HepG2 (cell line): ENCODE results near the gene DUS2. TPM values are rescaled to one million over a fixed set of nuclear protein-coding genes. Genes with fewer than 3 reads are reported as not detected.

Source experiments
- GFI1 ChIP-seq: sonication (generic); formaldehyde crosslinking; IDR thresholded peaks from 2 replicates; pipeline ENCODE4 v1.5.0; 2020; ENCODE audit warnings: missing genetic modification reagents, mild to moderate bottlenecking, borderline replicate concordance
- GRHL1 ChIP-seq: sonication (generic); formaldehyde crosslinking; conservative IDR thresholded peaks from 2 replicates; pipeline ENCODE4 v1.8.0; 2022; ENCODE audit warnings: missing genetic modification reagents
- HDAC1 ChIP-seq: sonication (generic); formaldehyde crosslinking; IDR thresholded peaks from 2 replicates; pipeline ENCODE4 v1.5.1; 2020; ENCODE audit warnings: mild to moderate bottlenecking, missing genetic modification reagents
- MNT ChIP-seq: fragments of 450-650 bp; IDR thresholded peaks from 2 replicates; pipeline ENCODE4 v1.6.1; 2016
- MXD3 ChIP-seq: IDR thresholded peaks from 2 replicates; pipeline ENCODE4 v1.6.1; 2016; ENCODE audit warnings: mild to moderate bottlenecking, missing biosample characterization, missing genetic modification reagents
- NFKB2 ChIP-seq: sonication (generic); formaldehyde crosslinking; IDR thresholded peaks from 2 replicates; pipeline ENCODE4 v1.4.0; 2020; ENCODE audit warnings: missing genetic modification reagents, borderline replicate concordance
- PHF21A ChIP-seq: sonication (generic); formaldehyde crosslinking; IDR thresholded peaks from 2 replicates; pipeline ENCODE4 v1.5.0; 2020; ENCODE audit warnings: mild to moderate bottlenecking, missing genetic modification reagents
- REPIN1 ChIP-seq: sonication (generic); formaldehyde crosslinking; IDR thresholded peaks from 2 replicates; pipeline ENCODE4 v1.8.0; 2022; ENCODE audit warnings: missing genetic modification reagents, low read depth, mild to moderate bottlenecking, borderline replicate concordance
- RFXANK ChIP-seq: IDR thresholded peaks from 2 replicates; pipeline ENCODE4 v1.6.1; 2016
- SIX4 ChIP-seq: sonication (generic); formaldehyde crosslinking; IDR thresholded peaks from 2 replicates; pipeline ENCODE4 v1.4.0; 2020; ENCODE audit warnings: missing genetic modification reagents
- SP5 ChIP-seq: IDR thresholded peaks from 2 replicates; pipeline ENCODE4 v1.6.1; 2016; ENCODE audit warnings: low read depth, borderline replicate concordance
- ZFYVE20 ChIP-seq: sonication (generic); formaldehyde crosslinking; IDR thresholded peaks from 2 replicates; pipeline ENCODE4 v1.8.0; 2023; ENCODE audit warnings: low read depth, mild to moderate bottlenecking, moderate library complexity, missing genetic modification reagents, borderline replicate concordance
- ZNF224 ChIP-seq: sonication (generic); formaldehyde crosslinking; IDR thresholded peaks from 2 replicates; pipeline ENCODE4 v1.5.0; 2020; ENCODE audit warnings: mild to moderate bottlenecking, missing genetic modification reagents
- ZNF235 ChIP-seq: sonication (generic); formaldehyde crosslinking; IDR thresholded peaks from 2 replicates; pipeline ENCODE4 v1.8.1; 2023; ENCODE audit warnings: mild to moderate bottlenecking, missing genetic modification reagents, borderline replicate concordance
- ZNF563 ChIP-seq: sonication (generic); formaldehyde crosslinking; IDR thresholded peaks from 2 replicates; pipeline ENCODE4 v1.8.0; 2022; ENCODE audit warnings: mild to moderate bottlenecking, moderate library complexity, missing genetic modification reagents
- ZNF589 ChIP-seq: sonication (generic); formaldehyde crosslinking; conservative IDR thresholded peaks from 2 replicates; pipeline ENCODE4 v1.8.0; 2022; ENCODE audit warnings: mild to moderate bottlenecking, moderate library complexity, missing genetic modification reagents
- polyA plus RNA-seq, 8 experiments: library from polyadenylated mRNA; depleted of rRNA in 3 of 8; stranded (reverse) in 7 of 8; unstranded in 1 of 8; fragments of >200 nt; fragmentation: Illumina TruSeq in 4 of 8; extraction: Trizol in 4 of 8; gene quantifications; 2 replicates each; pipeline versions ENCODE4 v1.2.1 to v1.2.3, GENCODE V29; 2011 to 2016; ENCODE audit warnings: low read depth in 4 of 8, missing spikeins in 1 of 8, mixed read lengths in 1 of 8; ENCODE audit not compliant: insufficient read depth in 1 of 8
- total RNA-seq, 5 experiments: library from RNA; depleted of rRNA; stranded (reverse); fragments of >200 nt; fragmentation: Illumina TruSeq; extraction: Trizol; gene quantifications; 2 replicates each; pipeline ENCODE4 v1.2.3, GENCODE V29; 2016; ENCODE audit warnings: low read depth in 1 of 5
- TF ChIP-seq, protein P1 (sequence below): sonication (generic); formaldehyde crosslinking; IDR thresholded peaks from 2 replicates; pipeline ENCODE4 v1.5.0; 2020; ENCODE audit warnings: mild to moderate bottlenecking, missing genetic modification reagents
- TF ChIP-seq, protein P2 (sequence below): sonication (generic); formaldehyde crosslinking; conservative IDR thresholded peaks from 2 replicates; pipeline ENCODE4 v1.4.0; 2020; ENCODE audit warnings: missing genetic modification reagents
- TF ChIP-seq, protein P3 (sequence below): sonication (generic); formaldehyde crosslinking; IDR thresholded peaks from 2 replicates; pipeline ENCODE4 v1.4.0; 2020; ENCODE audit warnings: missing genetic modification reagents, mild to moderate bottlenecking, borderline replicate concordance

DUS2 gene
- total and polyA plus RNA-seq, 2 of the 13 experiments (the other 11 are each of a cell fraction or from before 2014, with no cell fraction given): 17.8 to 25.1 TPM

- TF ChIP-seq SIX4 (0 out of 2 replicates have a peak, but pooled peaks have one; percentile 20), REPIN1 (CRISPR knock-in tag) (peak; percentile 70), NFKB2 (peak; percentile 85; the same call in 1 of the 2 replicates), GFI1 (CRISPR knock-in tag) (peak; percentile 37; the same call in 1 of the 2 replicates), ZNF224 (peak; percentile 64; the same call in 1 of the 2 replicates), MNT (no peak), MXD3 (CRISPR knock-in tag) (peak; percentile 75; the same call in 1 of the 2 replicates), SP5 (CRISPR knock-in tag) (peak; percentile 47; the same call in 1 of the 2 replicates), ZNF589 (peak; percentile 52; the same call in 1 of the 2 replicates), ZNF563 (peak; percentile 64), RFXANK (peak; percentile 61; the same call in 1 of the 2 replicates), HDAC1 (CRISPR knock-in tag) (peak; percentile 59), PHF21A (CRISPR knock-in tag) (no peak), ZFYVE20 (CRISPR knock-in tag) (no peak), GRHL1 (CRISPR knock-in tag) (no peak), ZNF235 (CRISPR knock-in tag) (0 out of 2 replicates have a peak, but pooled peaks have one; percentile 29)
- TF ChIP-seq, protein P1, sequence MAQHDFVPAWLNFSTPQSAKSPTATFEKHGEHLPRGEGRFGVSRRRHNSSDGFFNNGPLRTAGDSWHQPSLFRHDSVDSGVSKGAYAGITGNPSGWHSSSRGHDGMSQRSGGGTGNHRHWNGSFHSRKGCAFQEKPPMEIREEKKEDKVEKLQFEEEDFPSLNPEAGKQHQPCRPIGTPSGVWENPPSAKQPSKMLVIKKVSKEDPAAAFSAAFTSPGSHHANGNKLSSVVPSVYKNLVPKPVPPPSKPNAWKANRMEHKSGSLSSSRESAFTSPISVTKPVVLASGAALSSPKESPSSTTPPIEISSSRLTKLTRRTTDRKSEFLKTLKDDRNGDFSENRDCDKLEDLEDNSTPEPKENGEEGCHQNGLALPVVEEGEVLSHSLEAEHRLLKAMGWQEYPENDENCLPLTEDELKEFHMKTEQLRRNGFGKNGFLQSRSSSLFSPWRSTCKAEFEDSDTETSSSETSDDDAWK: no peak
- TF ChIP-seq, protein P2, sequence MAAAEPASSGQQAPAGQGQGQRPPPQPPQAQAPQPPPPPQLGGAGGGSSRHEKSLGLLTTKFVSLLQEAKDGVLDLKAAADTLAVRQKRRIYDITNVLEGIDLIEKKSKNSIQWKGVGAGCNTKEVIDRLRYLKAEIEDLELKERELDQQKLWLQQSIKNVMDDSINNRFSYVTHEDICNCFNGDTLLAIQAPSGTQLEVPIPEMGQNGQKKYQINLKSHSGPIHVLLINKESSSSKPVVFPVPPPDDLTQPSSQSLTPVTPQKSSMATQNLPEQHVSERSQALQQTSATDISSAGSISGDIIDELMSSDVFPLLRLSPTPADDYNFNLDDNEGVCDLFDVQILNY (CRISPR knock-in tag): peak; percentile 65; the same call in 1 of the 2 replicates
- TF ChIP-seq, protein P3, sequence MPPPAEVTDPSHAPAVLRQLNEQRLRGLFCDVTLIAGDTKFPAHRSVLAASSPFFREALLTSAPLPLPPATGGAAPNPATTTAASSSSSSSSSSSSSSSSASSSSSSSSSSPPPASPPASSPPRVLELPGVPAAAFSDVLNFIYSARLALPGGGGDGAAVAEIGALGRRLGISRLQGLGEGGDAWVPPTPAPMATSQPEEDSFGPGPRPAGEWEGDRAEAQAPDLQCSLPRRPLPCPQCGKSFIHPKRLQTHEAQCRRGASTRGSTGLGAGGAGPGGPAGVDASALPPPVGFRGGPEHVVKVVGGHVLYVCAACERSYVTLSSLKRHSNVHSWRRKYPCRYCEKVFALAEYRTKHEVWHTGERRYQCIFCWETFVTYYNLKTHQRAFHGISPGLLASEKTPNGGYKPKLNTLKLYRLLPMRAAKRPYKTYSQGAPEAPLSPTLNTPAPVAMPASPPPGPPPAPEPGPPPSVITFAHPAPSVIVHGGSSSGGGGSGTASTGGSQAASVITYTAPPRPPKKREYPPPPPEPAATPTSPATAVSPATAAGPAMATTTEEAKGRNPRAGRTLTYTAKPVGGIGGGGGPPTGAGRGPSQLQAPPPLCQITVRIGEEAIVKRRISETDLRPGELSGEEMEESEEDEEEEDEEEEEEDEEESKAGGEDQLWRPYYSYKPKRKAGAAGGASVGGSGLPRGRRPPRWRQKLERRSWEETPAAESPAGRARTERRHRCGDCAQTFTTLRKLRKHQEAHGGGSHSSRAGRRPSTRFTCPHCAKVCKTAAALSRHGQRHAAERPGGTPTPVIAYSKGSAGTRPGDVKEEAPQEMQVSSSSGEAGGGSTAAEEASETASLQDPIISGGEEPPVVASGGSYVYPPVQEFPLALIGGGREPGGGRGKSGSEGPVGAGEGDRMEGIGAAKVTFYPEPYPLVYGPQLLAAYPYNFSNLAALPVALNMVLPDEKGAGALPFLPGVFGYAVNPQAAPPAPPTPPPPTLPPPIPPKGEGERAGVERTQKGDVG: no peak
Observed at GRCh38 chr16:67993207-67994039, 29.7 kb upstream of the DUS2 start (continued).
